Stimulated activated CD4-positive, alpha-beta T cell treated with anti-CD3 and anti-CD28 coated beads, Interleukin-1b, Interleukin-23, amount 100 ng/mL, for 24 hours (primary cell): ENCODE data around the gene FOXP4.

Experiments
- DNase-seq, 4 experiments: peaks; one replicate each; pipeline ENCODE4 v3.0.0-alpha.2; 2020; ENCODE audit warnings: low read depth in 4 of 4, low spot score in 1 of 4

The FOXP4 gene

GRCh38 chr6:41522780-41523548, 23.2 kb upstream of the FOXP4 start:
- DNase-seq: no peak

GRCh38 chr6:41523915-41524633, 22.1 kb upstream of the FOXP4 start:
- no peak for DNase-seq

- no peak for DNase-seq
These were observed 21.6 kb upstream of the FOXP4 start for GRCh38 chr6:41524634-41525011.

- DNase-seq: no peak
These were observed 18.3 kb upstream of the FOXP4 start for GRCh38 chr6:41527721-41528408.

- DNase-seq: no peak
These were observed 17.7 kb upstream of the FOXP4 start for GRCh38 chr6:41528409-41528963.

GRCh38 chr6:41529049-41529448, 17.1 kb upstream of the FOXP4 start:
- no peak for DNase-seq

GRCh38 chr6:41529970-41530369, 16.2 kb upstream of the FOXP4 start:
- no peak for DNase-seq

GRCh38 chr6:41530476-41530875, 15.7 kb upstream of the FOXP4 start:
- no peak for DNase-seq

- DNase-seq: no peak
These were observed 15.2 kb upstream of the FOXP4 start for GRCh38 chr6:41531016-41531415.

- DNase-seq: peak; percentile 44 to 68 (median 54)
These were observed 14.3 kb upstream of the FOXP4 start for GRCh38 chr6:41531591-41532582.

GRCh38 chr6:41535766-41536165, 10.4 kb upstream of the FOXP4 start:
- no peak for DNase-seq

- DNase-seq: no peak
These were observed 9.1 kb upstream of the FOXP4 start for GRCh38 chr6:41536795-41537758.

- DNase-seq: no peak
These were observed 7.5 kb upstream of the FOXP4 start for GRCh38 chr6:41538556-41539182.

- no peak for DNase-seq
These were observed 7.0 kb upstream of the FOXP4 start for GRCh38 chr6:41539204-41539603.

GRCh38 chr6:41541364-41541763, 4.8 kb upstream of the FOXP4 start:
- no peak for DNase-seq

GRCh38 chr6:41543087-41543486, 3.1 kb upstream of the FOXP4 start:
- no peak for DNase-seq

- no peak for DNase-seq
These were observed 906 bp upstream of the FOXP4 start for GRCh38 chr6:41545247-41545702.

- DNase-seq: peak in 2 of 4 experiments; percentile 42 to 52
These were observed 289 bp downstream of the FOXP4 start for GRCh38 chr6:41546475-41546865.
